Activated T-cell treated with anti-CD3 and anti-CD28 coated beads, Interleukin-2, amount 50 U/mL, for 1 hour (primary cell): ENCODE results near the gene CEP135.
"Not testable (repeated sequence)": the region's sequence is repeated elsewhere in the genome, so short reads cannot be mapped to it uniquely, and the experiment has no call there.

Source experiments
- DNase-seq: peaks from one replicate; pipeline ENCODE4 v3.0.0-alpha.2; 2020

Gene CEP135

DNA sequence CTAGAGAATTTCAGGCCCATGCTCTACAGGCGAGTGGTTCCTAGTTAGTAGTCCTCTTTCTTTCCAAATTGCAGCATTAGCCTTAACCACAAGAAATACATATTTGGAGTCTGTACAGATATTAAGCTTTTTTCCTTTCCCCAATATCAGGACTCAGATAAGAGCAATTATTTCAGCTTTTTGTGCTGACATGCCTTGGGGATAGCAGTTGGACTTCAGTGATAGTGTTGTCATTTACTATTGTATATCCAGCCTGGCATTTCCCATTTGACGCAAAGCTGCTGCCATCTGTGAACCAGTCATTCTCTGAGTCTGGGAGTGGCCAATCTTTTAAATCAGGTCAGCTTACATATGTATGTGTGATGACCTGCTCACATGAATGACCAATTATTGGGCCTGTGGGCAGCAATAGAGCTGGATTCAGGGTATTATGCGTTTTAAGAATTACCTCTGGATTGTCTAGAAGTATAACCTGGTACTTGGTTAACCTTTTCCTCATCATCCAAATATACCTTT lies 6.8 kb upstream of the CEP135 start:
- no peak for DNase-seq

DNA sequence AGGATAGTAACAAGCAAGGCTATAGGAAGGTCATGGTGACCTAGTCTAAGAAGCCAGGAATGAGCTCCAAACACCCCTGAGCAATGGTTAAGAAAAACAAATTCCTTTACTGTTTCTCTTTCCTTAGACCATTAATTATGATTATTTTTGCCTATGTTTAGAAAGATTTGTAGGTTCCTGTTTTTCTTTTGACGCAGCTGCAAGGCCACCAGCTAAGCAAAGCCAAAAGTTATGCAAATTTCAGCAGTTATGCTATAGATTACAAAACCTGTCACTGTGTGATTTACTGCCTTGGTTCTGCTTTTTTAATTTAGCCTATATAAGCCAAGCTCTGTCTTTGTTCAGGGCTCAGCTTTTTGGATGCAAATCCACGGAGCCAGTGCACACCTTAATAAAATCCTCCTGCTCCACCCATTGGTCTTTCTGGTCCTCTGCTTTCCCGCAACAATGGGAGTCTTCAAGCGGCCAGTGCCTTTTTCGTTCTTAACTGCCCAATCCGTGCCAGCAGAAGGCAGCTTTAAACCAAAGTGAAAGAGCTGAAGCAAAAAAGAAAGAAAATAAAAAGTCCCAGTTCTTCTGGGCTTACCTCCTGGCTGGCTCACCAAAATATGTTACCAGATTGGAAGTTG lies 1.4 kb upstream of the CEP135 start:
- peak; percentile 25 for DNase-seq

DNA sequence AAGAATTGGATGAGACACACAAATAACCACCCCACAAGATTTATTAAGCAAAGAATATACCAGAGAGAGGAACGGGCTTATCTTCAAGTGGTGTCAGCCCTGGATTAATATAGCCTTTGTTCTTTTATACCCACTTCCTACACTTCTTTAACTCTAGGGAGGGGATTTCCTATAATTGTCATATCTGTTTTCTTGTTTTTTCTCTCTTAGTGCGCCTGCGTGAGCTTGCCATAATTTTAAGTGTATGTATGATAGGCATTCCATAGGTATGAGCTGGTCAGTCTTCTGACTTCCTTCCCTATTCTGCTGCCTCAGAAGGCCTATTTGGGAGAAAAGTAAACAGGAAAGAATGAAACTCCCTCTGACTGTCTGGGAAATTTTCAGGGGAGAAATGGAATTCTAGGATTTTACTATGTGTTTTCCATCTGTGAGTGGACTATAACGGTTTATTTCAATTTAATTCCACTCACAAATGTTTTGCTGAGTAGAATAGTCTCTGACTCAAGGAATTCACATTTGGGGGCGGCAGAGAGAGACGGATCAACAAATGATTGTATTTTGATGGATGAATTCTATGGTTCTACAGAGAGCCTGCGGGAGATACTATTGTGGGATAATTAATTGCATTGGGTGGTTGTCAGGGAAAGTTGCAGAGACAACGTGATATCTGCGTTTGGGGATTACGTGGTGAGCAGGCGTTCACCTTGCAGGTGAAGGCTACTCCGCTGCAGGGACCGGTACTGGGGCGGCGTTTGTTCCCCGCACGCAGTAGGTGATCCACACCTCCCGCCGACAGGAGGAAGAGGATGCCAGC lies 626 bp upstream of the CEP135 start:
- peak; percentile 20 for DNase-seq

DNA sequence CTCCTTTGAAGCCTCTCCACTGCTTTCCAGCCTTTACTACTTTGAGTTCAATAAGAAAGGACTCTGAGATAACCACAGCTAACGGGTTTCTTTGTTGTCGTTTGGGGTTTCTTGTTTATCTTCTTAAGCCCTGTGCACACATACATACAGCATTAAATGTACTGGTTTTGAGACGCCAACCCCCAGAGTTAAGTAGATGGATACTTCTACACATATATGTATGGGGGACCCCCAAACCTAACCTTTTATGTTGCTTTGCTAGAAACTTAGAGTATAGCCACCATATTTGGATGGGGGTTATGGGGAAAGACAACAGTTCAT lies 697 bp downstream of the CEP135 start:
- no peak for DNase-seq

DNA sequence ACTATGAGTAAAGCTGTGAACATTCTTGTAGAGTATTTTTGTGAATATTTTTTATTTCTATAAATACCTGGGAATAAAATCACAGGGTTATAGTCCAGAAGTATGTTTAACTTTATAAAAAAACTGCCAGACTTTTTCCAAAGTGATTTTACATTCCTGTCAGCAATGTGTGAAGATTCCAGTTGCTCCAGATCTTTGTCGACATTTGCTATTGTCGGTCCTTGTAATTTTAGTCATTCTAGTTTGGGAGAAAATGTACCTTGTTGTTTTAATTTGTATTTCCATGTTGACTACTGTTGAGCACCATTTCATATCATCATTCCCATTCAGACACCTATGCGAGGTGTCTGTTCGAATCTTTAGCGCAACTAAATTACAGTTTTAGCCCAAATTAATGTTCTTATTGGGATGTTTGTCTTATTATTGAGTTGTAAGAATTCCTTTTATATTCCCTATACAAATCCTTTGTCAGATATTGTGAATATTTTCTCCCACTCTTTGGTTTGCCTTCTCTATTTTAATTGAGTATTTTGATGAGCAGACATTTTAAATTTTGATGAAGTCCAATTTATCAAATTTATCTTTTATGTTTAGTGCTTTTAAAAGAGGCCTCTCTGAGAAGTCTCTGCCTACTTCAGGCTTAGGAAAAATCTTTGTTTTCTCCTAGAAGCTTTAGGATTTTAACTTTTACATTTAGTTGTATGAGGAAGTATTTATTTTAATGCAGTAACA lies 2.6 kb downstream of the CEP135 start:
- DNase-seq = no peak

DNA sequence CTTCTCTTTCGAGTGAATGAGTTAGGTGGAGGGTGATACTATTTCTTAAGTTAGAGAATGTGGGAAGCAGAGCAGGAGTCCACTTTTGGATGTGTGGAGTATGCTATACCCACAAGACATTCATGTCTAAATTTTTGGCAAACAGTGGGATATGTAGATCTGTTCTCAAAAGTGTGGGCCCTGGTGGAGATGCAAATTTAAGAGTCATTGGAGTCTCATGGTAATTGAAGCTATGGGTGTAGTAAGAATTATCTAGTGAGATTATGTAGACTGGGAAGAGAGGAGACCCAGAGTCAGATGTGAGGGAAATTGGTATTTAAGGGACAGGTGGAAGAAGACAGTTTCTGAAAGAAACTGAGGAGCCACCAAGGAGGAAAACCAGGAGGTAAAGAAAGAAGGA lies 7.0 kb downstream of the CEP135 start:
- no peak for DNase-seq

DNA sequence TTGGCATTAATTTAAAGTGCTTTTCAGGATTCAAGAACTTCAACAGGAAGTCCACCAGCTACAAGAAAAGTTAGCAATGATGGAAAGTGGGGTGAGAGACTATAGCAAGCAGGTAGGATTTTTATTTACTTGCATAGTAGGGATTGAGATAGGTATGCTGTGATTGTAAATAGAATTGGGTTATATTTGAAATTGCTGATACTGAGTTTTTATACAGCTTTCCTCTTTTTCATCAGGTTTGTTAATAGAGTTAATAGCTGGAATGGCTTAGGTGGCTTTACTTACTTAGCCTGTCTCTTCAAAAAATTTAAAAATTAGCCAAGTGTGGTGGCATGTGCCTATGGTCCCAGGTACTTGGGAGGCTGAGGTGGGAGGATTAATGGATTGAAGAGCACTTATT lies 10.9 kb downstream of the CEP135 start:
- DNase-seq = no peak

DNA sequence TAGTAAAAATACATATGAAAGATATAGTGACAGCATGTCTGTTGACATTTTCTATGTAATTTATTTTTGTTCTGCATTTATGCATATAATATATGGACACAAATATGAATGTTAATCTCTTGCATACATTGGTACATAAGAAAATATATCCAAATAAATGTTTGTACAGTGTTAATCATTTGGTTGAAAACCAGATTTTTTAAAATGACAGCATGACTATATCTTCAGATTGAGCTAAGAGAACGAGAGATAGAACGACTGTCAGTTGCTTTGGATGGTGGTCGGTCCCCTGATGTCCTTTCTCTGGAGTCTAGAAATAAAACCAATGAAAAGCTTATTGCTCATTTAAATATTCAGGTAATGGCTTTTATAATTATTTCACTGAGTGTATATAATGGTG lies 15.3 kb downstream of the CEP135 start:
- DNase-seq = no peak

DNA sequence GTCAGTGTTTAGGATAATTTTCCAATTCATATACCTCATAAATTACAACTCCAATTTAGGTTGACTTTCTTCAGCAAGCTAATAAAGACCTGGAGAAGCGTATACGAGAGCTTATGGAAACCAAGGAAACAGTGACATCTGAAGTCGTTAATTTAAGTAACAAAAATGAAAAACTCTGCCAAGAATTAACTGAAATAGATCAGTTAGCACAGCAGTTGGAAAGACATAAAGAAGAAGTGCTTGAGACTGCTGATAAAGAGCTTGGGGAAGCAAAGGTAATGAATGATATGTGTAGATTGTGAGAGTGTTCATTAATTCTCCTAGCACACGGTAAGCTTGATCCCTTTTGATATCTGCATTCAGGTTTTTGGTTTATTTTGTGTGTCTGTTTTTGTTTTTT lies 16.8 kb downstream of the CEP135 start:
- no peak for DNase-seq

DNA sequence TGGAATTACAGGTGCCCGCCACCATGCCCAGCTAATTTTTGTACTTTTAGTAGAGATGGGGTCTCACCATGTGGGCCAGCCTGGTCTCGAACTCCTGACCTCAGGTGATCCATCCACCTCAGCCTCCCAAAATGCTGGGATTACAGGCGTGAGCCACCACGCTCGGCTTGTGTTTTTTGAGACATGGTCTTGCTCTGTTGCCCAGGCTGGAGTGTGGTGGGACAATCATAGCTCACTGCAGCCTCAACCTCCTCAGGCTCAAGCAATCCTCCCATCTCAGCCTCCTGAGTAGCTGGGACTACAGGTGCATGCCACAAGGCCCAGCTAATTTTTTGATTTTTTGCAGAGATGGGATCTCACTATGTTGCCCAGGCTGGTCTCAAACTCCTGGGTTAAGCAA lies 17.6 kb downstream of the CEP135 start:
- not testable (repeated sequence) for DNase-seq

DNA sequence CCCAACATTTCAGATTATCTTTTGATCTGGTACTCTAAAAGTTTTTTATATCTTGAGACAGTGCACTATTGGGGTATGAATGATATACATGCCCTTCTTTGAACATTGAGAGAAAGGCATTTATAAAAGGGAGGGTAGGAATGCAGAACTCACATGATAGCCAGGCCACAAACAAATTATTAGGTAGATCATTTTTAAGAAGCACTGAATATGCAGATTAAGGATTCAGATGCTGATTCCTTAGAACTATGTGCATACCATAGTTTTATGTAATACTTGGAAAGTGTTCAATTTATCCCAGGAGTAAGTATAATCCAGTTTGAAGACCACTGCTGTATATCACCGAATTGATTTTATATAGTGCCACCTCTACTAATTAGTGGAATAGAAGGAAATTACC lies 18.6 kb downstream of the CEP135 start:
- DNase-seq = no peak

DNA sequence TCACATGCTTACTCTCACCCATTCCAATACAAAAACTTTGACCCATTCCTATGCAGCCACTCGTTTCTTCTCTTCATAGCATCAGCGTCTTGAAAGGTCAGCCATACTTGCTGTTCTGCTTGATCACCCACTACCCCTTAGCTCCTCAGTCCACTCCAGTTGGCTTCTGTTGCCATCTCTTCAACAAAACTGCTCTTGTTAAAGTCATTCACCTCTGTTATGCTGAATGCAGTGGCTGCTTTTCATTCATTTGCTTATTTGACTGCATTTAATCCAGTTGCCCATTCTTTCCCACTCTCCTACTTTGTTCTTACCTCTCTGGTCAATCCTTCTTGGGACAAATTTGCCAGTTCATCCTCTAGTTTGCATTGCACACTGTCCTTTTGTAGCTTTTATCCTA lies 24.9 kb downstream of the CEP135 start:
- no peak for DNase-seq

DNA sequence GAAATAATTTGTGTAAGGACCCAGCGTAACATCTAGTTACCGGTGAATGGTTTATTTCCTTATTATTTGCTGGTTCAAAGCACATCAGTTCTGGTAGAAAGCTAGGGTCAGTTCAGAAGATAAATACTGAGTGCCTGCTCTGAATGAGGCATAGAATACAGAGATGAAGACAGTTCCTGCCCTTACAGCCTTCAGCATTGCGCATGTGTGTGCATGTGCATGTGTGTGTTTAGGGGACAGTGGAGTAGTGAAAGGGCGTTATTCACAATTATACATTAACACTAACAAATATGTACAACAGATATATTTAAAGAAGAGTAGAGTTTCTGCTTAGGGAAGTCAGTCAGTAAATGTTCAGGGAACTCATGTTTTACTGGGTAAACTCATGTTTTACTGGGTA lies 29.1 kb downstream of the CEP135 start:
- no peak for DNase-seq

DNA sequence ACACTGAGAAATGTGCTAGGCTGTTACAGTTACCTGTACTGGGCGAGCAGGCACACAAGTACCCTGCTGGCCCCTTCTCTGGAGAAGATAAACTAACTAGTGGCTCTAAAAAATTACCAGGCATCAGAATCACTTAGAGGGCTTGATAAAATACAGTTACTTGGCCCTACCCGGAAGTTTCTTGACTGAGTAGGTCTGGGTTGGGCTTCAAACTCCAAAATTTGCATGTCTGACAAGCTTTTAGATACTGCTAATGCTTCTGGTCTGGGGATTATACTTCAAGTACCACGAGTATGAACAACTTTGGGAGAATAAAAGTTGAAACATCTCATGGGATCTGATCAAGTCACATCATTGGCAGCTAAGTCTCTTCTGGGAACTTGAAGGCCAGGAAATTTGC lies 30.8 kb downstream of the CEP135 start:
- no peak for DNase-seq

DNA sequence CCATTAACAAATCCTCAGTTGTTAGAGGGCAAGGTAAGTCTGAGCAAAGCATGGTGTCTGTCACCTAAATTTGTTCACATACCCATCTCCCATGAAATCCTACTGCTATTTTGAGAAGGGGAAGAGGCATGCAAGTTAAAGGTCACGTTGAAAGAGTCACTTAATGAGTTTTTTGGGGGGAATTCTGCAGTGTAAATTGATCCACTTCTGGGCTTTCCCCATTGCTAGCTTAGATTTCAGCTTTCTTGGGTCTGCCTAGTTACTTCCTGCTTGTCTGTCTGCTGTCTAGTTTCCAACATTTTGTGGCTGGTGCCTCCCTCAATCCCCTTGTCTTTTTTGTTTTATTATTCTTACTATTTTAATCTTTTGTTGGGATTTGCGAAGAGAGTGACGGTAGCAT lies 32.0 kb downstream of the CEP135 start:
- no peak for DNase-seq

DNA sequence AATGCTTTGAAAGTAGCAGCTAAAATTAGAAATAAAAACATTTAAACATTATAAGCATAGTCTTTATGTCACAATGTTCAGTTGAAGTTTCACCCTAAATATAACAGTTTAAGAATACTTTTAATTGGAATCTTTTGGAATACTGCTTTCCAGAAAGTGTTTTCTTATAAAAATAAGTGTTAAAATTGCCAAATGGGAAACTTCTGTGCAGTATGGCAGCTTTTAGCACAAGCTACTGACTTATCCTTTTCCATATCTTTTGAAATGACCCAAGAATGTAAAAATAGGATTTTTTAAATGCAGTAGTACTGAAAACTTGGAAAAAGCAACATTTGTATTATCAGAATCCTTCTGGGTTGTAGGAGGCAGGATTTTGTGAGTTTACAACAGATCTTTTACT lies 34.2 kb downstream of the CEP135 start:
- DNase-seq = no peak

DNA sequence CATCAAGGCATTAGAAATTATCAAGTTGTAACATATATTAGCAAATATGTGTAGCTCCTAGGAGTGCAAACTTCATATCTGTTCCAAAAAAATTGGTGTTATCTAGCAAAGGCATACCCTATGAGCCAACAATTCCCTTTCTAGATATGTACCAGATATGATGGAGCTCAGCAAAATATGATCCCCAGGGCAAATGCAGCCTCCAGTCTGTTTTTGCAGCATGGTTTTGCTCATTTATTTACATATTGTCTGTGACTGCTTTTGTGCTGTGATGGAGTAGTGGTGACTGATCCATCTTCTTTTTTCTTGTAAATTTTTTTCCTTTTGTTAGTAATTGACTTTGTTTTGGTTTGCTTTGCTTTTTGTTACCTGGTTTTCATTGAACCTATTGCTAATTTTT lies 41.0 kb downstream of the CEP135 start:
- no peak for DNase-seq

DNA sequence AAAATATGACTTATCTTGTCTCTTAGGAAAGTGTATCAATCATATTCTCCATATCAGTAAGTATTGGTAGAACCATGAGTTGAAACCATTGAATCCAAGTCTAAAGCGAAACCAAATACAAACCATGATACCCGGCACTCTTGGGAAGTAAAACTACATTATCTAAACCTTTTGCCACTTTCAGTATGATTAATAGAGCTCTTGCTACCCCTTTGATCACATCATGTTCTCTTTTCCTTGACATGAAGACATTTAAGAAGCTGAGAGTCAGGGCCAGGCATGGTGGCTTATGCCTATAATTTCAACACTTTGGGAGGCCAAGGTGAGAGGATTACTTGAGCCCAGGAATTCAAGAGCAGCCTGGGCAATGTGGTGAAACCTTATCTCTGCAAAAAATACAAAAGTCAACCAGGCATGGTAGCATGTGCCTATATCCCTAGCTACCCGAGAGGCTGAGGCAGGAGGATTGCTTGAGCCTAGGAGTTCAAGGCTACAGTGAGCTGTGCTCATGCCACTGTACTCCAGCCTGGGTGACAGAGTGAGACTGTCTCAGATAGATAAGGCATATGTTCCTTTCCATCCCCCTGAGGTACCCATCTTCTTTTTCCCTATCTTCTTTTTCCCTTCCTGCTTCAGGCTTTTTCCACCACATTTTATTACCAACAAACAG lies 45.4 kb downstream of the CEP135 start:
- DNase-seq = no peak

DNA sequence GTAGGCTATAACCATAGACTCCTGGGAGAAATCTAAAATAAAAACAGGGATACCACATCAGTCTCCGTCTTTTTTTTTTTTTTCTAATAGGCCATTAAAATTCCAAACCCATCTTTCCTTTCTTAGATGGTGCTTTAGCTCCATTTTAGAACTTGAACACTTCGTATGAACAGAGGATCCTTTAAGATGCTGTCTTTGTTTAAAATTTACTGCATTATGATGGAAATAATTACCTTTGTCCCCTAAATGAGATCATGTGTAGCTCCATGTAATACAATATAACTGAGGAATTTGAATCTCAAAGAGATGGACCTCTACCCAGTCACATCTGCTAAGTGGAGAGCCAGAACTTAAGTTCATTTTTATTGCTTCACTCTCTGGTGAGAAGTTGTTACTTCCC lies 47.9 kb downstream of the CEP135 start:
- DNase-seq = no peak

DNA sequence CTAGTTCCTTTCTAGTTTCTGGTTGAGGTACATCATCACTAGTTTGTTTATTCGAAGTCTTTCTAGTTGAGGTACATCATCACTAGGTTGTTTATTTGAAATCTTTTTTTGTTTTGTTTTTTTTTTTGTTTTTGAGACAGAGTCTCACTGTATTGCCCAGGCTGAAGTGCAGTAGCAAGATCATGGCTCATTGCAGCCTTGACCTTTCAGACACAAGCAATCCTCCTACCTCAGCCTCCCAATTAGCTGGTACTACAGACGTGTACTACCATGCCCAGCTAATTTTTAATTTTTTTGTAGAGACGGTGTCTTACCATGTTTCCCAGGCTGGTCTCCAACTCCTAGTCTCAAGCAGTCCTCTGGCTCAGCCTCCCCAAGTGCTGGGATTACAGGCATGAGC lies 54.9 kb downstream of the CEP135 start:
- no peak for DNase-seq

DNA sequence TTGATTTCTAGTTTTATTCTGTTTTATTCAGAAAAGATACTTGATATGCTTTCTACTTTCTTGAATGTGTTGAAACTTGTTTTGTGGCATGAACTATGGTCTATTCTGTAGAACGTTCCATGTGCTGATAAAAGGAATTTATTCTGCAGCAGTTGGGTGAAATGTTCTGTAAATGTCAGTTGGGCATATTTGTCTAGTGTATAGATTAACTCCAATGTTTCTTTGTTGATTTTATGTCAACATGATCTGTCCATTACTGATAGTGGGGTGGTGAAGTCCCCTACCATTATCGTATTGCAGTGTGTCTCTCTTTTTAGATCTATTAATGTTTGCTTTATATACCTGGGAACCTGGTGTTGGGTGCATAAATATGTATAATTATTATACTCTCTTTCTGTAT lies 55.5 kb downstream of the CEP135 start:
- DNase-seq = no peak

DNA sequence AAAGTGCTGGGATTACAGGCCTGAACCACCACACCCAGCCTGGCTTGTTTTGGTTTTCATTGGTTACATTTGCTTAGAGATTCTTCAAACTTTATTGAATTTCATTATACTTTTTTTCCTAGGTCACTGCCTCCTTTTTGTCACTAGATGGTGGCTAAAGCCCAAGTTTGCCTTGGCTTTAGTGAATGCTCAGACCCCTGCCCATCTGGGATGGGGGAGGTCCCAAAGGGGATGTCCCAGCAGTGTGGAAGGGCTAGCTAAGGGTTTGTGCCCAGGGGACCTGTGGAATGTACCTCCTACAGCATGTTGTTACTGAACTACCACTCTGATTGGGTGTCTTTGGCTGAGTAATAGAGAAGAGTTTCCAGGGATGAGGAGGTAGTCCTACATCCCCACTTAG lies 58.4 kb downstream of the CEP135 start:
- DNase-seq = no peak

DNA sequence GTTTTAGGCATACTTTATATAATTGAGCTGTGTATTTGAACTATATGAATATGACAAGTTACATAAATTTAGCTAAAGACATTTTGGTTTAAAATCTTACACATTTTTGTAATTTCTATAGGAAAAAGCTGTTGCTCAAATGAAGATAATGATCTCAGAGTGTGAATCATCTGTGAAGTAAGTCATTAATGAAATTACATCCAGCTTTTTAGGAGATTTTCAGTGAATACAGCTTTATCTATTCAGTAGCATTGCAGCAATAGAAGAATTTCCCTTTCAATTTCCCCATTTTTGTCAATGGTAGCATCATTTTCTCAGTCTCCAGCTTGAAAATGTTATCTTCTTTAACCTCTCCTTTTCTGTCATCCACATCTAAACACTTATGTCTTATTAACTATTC lies 59.5 kb downstream of the CEP135 start:
- DNase-seq = no peak

DNA sequence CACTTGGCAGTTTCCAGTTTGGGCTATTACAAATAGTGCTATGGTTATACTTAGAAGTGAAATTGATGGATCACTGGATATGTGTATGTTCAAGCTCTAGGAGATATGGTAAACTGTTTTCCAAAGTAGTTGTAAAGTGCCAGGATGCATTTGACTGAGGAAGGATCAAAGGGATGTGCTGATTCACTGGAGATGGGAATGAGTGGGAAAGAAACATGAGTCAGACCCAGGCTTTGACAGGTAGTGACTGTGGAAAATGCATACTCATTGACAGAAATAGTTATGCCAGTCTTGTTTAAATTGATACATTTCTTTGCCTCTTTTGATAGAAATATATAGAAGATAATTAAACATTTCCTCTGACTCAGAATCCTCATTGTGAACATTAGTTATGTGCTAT lies 77.9 kb downstream of the CEP135 start:
- DNase-seq = no peak
